GM12878 (cell line): ENCODE data around the gene PTH2R. TPM values are rescaled to one million over a fixed set of nuclear protein-coding genes. Genes with fewer than 3 reads are reported as not detected.

Experiments
- ATAC-seq: fragments of 200-7000 bp; cut with Tn5 transposase; 3 replicates; pipeline ENCODE4 v1.9.1; 2020; ENCODE audit warnings: mild to moderate bottlenecking, moderate library complexity
- BruUV-seq: library from RNA; stranded (reverse); fragments of 400-500 nt; replicated peaks from 2 replicates; lab custom pipeline; 2021; lab: Mats Ljungman, UMichigan
- CTCF ChIA-PET: fragments of 300-600 bp; sonication (Branson Sonifier 250); formaldehyde crosslinking; extraction: SDS; loops from one replicate; lab custom pipeline; 2021; ENCODE audit warnings: inconsistent platforms; lab: Yijun Ruan, JAX
- POLR2A ChIA-PET: fragments of 350-600 bp; formaldehyde crosslinking; extraction: SDS; loops from one replicate; lab custom pipeline; 2021; ENCODE audit warnings: inconsistent platforms; lab: Charles Lee
- RAD21 ChIA-PET: fragments of 300-600 bp; sonication (Branson Sonifier 250); formaldehyde crosslinking; loops from one replicate; lab custom pipeline; 2023; ENCODE audit warnings: antibody characterized with exemption; ENCODE audit not compliant: unreplicated experiment; lab: Charles Lee
- SMC1A ChIA-PET: fragments of 300-600 bp; sonication (Branson Sonifier 250); formaldehyde crosslinking; loops from one replicate; lab custom pipeline; 2023; ENCODE audit not compliant: unreplicated experiment, uncharacterized antibody; lab: Charles Lee
- DNase-seq: peaks from one replicate; pipeline ENCODE4 v3.0.0-alpha.2; 2011; ENCODE audit warnings: low read depth, low spot score
- FAIRE-seq: peaks from 3 replicates; lab custom pipeline; 2011; peaks lifted over from hg19 to GRCh38; lab: Jason Lieb, UNC
- H2AFZ ChIP-seq: 2 replicates; pipeline ENCODE4 v1.6.0; 2011; ENCODE audit warnings: low read depth, low read length, control low read depth; ENCODE audit not compliant: control insufficient read depth
- H3K27ac ChIP-seq: 2 replicates; pipeline ENCODE4 v1.5.1; 2011; ENCODE audit warnings: control low read depth; ENCODE audit not compliant: control insufficient read depth, insufficient read depth
- H3K27me3 ChIP-seq, 2 experiments: replicated peaks in 1 of 2; 2 replicates each; pipeline versions ENCODE4 v1.6.0 to v1.6.1; 2011; ENCODE audit warnings: low read length in 1 of 2; ENCODE audit not compliant: control insufficient read depth in 2 of 2, insufficient read depth in 2 of 2
- H3K36me3 ChIP-seq, 2 experiments: 2 replicates each; pipeline ENCODE4 v1.5.1; 2011; ENCODE audit warnings: low read length in 1 of 2; ENCODE audit not compliant: control insufficient read depth in 2 of 2, insufficient read depth in 2 of 2
- H3K4me1 ChIP-seq: 2 replicates; pipeline ENCODE4 v1.6.1; 2011; ENCODE audit warnings: mild to moderate bottlenecking, low read length, moderate library complexity, mixed read lengths; ENCODE audit not compliant: control insufficient read depth, insufficient read depth
- H3K4me2 ChIP-seq: 2 replicates; pipeline ENCODE4 v1.6.0; 2011; ENCODE audit warnings: control low read depth; ENCODE audit not compliant: control insufficient read depth, insufficient read depth
- H3K4me3 ChIP-seq: fragments of 200-600 bp; sonication (generic); 2 replicates; pipeline ENCODE4 v1.5.1; 2016
- H3K79me2 ChIP-seq: 2 replicates; pipeline ENCODE4 v1.6.0; 2011; ENCODE audit warnings: low read length; ENCODE audit not compliant: control insufficient read depth, insufficient read depth
- H3K9ac ChIP-seq: 2 replicates; pipeline ENCODE4 v1.8.0; 2011; ENCODE audit warnings: low read length, control low read depth, mixed read lengths; ENCODE audit not compliant: control insufficient read depth, insufficient read depth
- H3K9me3 ChIP-seq: replicated peaks from 3 replicates; pipeline ENCODE4 v1.5.1; 2011; ENCODE audit warnings: mild to moderate bottlenecking, low read length; ENCODE audit not compliant: control insufficient read depth, insufficient read depth
- H4K20me1 ChIP-seq: 2 replicates; pipeline ENCODE4 v1.6.0; 2011; ENCODE audit not compliant: control insufficient read depth, insufficient read depth
- BMI1 ChIP-seq: fragments of 450-650 bp; IDR thresholded peaks from 2 replicates; pipeline ENCODE4 v1.6.1; 2016; ENCODE audit warnings: mild to moderate bottlenecking, moderate library complexity, borderline replicate concordance
- FOXK2 ChIP-seq: fragments of 450-650 bp; IDR thresholded peaks from 2 replicates; pipeline ENCODE4 v1.6.1; 2017; ENCODE audit warnings: mild to moderate bottlenecking, moderate library complexity
- FOXM1 ChIP-seq: IDR thresholded peaks from 2 replicates; pipeline ENCODE4 v1.6.1; 2012; ENCODE audit warnings: low read depth, mild to moderate bottlenecking, inconsistent platforms, low read length, moderate library complexity
- HDAC2 ChIP-seq: fragments of 200-600 bp; sonication (generic); IDR thresholded peaks from 2 replicates; pipeline ENCODE4 v1.6.1; 2017
- MXI1 ChIP-seq: fragments of 150-350 bp; IDR thresholded peaks from 2 replicates; pipeline ENCODE4 v1.6.1; 2011; ENCODE audit warnings: low read depth, mild to moderate bottlenecking, inconsistent platforms, low read length, improper control_type of control experiment
- NRF1 ChIP-seq: conservative IDR thresholded peaks from 2 replicates; pipeline ENCODE4 v1.6.1; 2011; ENCODE audit warnings: mild to moderate bottlenecking, low read depth, low read length, improper control_type of control experiment
- SIX5 ChIP-seq: IDR thresholded peaks from 2 replicates; pipeline ENCODE4 v1.6.1; 2011; ENCODE audit warnings: mild to moderate bottlenecking, low read depth, low read length, moderate library complexity; ENCODE audit not compliant: severe bottlenecking
- SPI1 ChIP-seq: IDR thresholded peaks from 2 replicates; pipeline ENCODE4 v1.6.1; 2011; ENCODE audit warnings: low read depth, mild to moderate bottlenecking, low read length, moderate library complexity, borderline replicate concordance; ENCODE audit not compliant: insufficient read depth
- SREBF1 ChIP-seq: IDR thresholded peaks from 2 replicates; pipeline ENCODE4 v1.6.1; 2012; ENCODE audit warnings: mild to moderate bottlenecking, low read length
- STAT3 ChIP-seq: IDR thresholded peaks from 2 replicates; pipeline ENCODE4 v1.6.1; 2011; ENCODE audit warnings: low read depth, low read length, improper control_type of control experiment
- SUZ12 ChIP-seq: fragments of 200-600 bp; sonication (generic); IDR thresholded peaks from one replicate; pipeline ENCODE4 v1.6.1; 2018; ENCODE audit warnings: antibody characterized with exemption, mild to moderate bottlenecking; ENCODE audit not compliant: unreplicated experiment
- TCF7 ChIP-seq: IDR thresholded peaks from 2 replicates; pipeline ENCODE4 v1.6.1; 2014; ENCODE audit warnings: antibody characterized with exemption, borderline replicate concordance
- ZNF274 ChIP-seq: IDR thresholded peaks from one replicate; pipeline ENCODE4 v1.8.0; 2011; ENCODE audit not compliant: insufficient read length, insufficient read depth
- WGBS: methylation state at CpG from one replicate; pipeline ENCODE4 v1.1.6; 2016; ENCODE audit warnings: low lambda C conversion rate; ENCODE audit not compliant: insufficient replicate concordance, insufficient coverage; ENCODE audit errors: missing lambda C conversion rate; 5-methylcytosine and 5-hydroxymethylcytosine counted together
- in situ Hi-C: fragments of 300-500 bp; cut with MboI; formaldehyde crosslinking; loops from 9 replicates; pipeline ENCODE4 v1.14.3; 2018; ENCODE audit warnings: mixed read lengths
- intact Hi-C: fragments of 100-400 bp; cut with micrococcal nuclease; formaldehyde crosslinking; loops from one replicate; pipeline ENCODE4 v1.14.2; 2022; ENCODE audit not compliant: unreplicated experiment
- polyA plus RNA-seq, 11 experiments: library from polyadenylated mRNA; depleted of rRNA in 4 of 11; unstranded in 6 of 11; stranded (reverse) in 5 of 11; fragments of >200 nt; fragmentation: Nextera tagmentation in 4 of 11; fragmentation: Illumina TruSeq in 1 of 11; extraction: Ambion mirVana in 4 of 11; extraction: Trizol in 1 of 11; gene quantifications; 1 replicate in 1 of 11; 2 replicates in 10 of 11; pipeline versions ENCODE4 v1.2.1 to v1.2.3, GENCODE V29; 2011 to 2016; ENCODE audit warnings: inconsistent platforms in 2 of 11, missing spikeins in 2 of 11, low read depth in 1 of 11
- total RNA-seq, 4 experiments: library from RNA; depleted of rRNA in 3 of 4; stranded (reverse); fragments of >200 nt in 3 of 4; fragmentation: Illumina TruSeq in 1 of 4; extraction: Trizol in 1 of 4; gene quantifications; 2 replicates each; pipeline versions ENCODE4 v1.2.1 to v1.2.3, GENCODE V29; 2013 to 2021
- TF ChIP-seq, protein P1 (sequence below): IDR thresholded peaks from 2 replicates; pipeline ENCODE4 v1.6.1; 2011; ENCODE audit warnings: mild to moderate bottlenecking, low read depth, low read length, moderate library complexity; ENCODE audit not compliant: insufficient replicate concordance

PTH2R gene
- total and polyA plus RNA-seq, 10 of the 15 experiments (the other 5 are each of a cell fraction or from before 2014, with no cell fraction given) = 0.01 to 0.06 (median 0.03) TPM; not detected in 7

DNA sequence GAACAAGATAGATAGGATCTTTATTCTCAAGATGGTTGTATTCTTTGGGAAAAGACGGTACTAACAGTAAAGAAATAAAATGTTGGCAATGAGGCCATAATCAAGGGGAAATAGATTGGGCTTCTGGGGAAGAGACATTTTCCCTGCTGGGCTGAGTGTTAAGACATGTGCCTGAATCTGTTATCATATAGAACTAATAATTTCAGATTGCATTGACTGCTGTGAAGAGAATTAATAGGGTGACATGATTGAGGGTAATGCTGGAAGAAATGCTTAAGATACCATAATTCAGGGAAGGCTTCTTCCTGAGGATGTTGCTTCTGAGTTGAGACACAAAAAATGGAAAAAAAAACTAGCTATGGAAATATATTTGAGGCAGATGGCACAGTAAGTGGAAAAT lies 105.0 kb downstream of the PTH2R start:
- intact Hi-C loops = no loop called here

DNA sequence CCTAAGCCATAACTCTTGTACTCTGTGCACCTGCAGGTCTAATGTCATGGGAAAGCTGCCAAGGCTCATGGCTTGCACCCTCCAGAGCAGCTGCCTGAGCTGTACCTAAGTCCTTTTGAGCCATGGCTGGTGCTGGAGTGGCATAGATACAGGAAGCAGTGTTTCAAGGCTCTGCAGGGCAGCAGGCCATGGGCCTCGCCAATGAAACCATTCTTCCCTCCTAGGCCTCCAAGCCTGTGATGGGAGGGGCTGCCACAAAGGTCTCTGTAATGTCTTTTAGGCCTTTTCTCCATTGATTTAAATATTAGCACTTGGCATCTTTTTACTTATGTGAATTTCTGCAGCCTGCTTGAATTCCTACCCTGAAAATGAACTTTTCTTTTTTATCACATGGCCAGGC lies 108.5 kb downstream of the PTH2R start:
- FAIRE-seq (no peak), ATAC-seq (no peak), DNase-seq (no peak)
- H3K4me1 ChIP-seq = no peaks in the 10 kb centered on the region
- in situ Hi-C loops = no loop called here
- H4K20me1 ChIP-seq = no peaks in the 10 kb centered on the region
- H3K4me2 ChIP-seq = no peak overlapping the region
- no peaks in the 10 kb centered on the region for H3K9me3 ChIP-seq
- ChIA-PET SMC1A (no interaction called here), RAD21 (no interaction called here), POLR2A (no interaction called here), CTCF (no interaction called here)
- WGBS = 0% methylated on average over 1 of the region's 1 CpG
- H3K27me3 ChIP-seq = peaks cover 0 to 2% of the 10 kb centered on the region in 2 experiments; a peak in 1 of 4 replicates
- H3K27ac ChIP-seq = no peak overlapping the region
- intact Hi-C loops = no loop called here
- H3K36me3 ChIP-seq = no peaks in the 10 kb centered on the region
- no TSS peak for BruUV-seq
- H3K79me2 ChIP-seq = no peaks in the 10 kb centered on the region
- no peak overlapping the region for H2AFZ ChIP-seq
- H3K9ac ChIP-seq = no peak overlapping the region
- no peak overlapping the region for H3K4me3 ChIP-seq
- TF ChIP-seq NRF1 (no peak), SREBF1 (no peak), BMI1 (no peak), TCF7 (no peak), HDAC2 (no peak), SPI1 (no peak), FOXM1 (no peak)

More for the DNA sequence above, 105.0 kb downstream of the PTH2R start:
- Histone ChIP-seq H3K36me3 (no peaks in the 10 kb centered on the region), H4K20me1 (no peaks in the 10 kb centered on the region), H3K9me3 (no peaks in the 10 kb centered on the region), H3K4me3 (no peak overlapping the region), H3K27ac (no peak overlapping the region), H3K9ac (no peak overlapping the region), H3K4me1 (no peaks in the 10 kb centered on the region)
- ChIA-PET RAD21 (no interaction called here), SMC1A (no interaction called here), CTCF (no interaction called here)
- ATAC-seq = no peak
- 30% methylated on average over 1 of the region's 1 CpG for WGBS
- no TSS peak for BruUV-seq
- DNase-seq = no peak
- no peak for FAIRE-seq
- TF ChIP-seq STAT3 (no peak), SUZ12 (no peak), MXI1 (no peak), FOXK2 (no peak), SIX5 (no peak), SPI1 (no peak), SREBF1 (no peak), ZNF274 (no peak)
- TF ChIP-seq, protein P1, sequence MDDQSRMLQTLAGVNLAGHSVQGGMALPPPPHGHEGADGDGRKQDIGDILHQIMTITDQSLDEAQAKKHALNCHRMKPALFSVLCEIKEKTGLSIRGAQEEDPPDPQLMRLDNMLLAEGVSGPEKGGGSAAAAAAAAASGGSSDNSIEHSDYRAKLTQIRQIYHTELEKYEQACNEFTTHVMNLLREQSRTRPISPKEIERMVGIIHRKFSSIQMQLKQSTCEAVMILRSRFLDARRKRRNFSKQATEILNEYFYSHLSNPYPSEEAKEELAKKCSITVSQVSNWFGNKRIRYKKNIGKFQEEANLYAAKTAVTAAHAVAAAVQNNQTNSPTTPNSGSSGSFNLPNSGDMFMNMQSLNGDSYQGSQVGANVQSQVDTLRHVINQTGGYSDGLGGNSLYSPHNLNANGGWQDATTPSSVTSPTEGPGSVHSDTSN = no peak
- TF ChIP-seq, all 136 proteins: peak for 0
- Histone ChIP-seq H3K79me2 (no peaks in the 10 kb centered on the region), H2AFZ (no peak overlapping the region), H3K4me2 (no peak overlapping the region), H3K27me3 (peaks cover 0 to 2% of the 10 kb centered on the region in 2 experiments; a peak in 1 of 4 replicates)
- POLR2A ChIA-PET = no interaction called here
- in situ Hi-C loops = no loop called here
